Measurements from ENCODE around the gene ARHGAP26. TPM values are rescaled to one million over a fixed set of nuclear protein-coding genes. Genes with fewer than 3 reads are reported as not detected.

ARHGAP26 gene
- total and polyA plus RNA-seq, 2 of the 4 experiments (the other 2 are of a cell fraction): 0.54 to 0.56 TPM

DNA sequence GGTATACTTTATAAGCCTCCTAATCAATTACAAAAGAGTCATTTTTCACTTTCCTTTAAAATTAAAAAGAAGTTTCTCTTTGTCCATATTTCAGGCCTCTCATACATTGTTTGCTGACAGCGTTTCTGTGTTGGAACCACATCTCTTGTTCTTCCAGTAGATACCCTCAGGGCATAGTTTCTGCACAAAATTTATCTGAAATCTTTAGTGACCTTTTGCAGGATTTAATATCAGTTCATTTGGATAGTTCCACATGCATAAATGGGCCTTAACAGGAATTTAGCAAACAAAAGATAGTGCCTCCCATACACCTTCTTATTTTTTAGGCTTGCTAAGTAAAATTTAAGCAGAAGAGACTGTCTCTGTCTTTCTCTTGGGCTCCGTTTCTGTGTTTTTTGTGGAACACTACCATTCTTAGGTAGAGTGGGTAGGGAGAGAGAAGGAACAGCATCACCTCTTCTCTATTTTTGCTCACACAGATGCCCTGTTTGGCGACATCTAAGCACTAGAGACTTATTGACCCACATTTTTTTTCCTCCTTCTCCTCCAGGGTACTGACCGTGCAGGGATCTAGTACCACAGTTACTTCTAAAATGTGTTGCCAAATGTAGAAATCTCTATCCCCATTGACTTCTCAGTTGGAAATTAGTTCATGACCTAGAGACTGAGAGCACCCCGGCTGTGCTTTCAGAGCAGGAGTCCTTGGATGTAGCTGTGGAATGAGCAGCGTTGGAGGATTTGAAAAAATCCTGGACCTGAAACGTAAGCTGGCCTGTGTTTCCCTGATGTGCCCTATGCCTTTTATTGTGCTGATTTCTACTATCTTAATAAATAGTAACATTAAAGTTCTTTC is 22.1 kb downstream of the ARHGAP26 start:
- BruUV-seq (replicated peaks): no TSS peak
- Histone ChIP-seq H2BK5ac (ENCODE audit: low read depth, low read length, poor library complexity, severe bottlenecking) (no peak overlapping the region), H4K5ac (ENCODE audit: low read depth, low read length) (no peak overlapping the region), H2AFZ (replicated peaks; ENCODE audit: low read length, poor library complexity) (no peak overlapping the region), H2BK20ac (ENCODE audit: low read depth, low read length) (no peak overlapping the region), H3K4ac (ENCODE audit: low read depth, low read length) (no peak overlapping the region), H3K23ac (ENCODE audit: low read depth, low read length) (no peak overlapping the region), H4K20me1 (ENCODE audit: insufficient read depth, low read length) (no peaks in the 10 kb centered on the region), H3K14ac (replicated peaks; ENCODE audit: low read depth, low read length) (no peak overlapping the region), H4K91ac (ENCODE audit: insufficient read depth, low read depth, low read length) (no peak overlapping the region), H3K27me3 (ENCODE audit: control insufficient read depth, insufficient read depth, low read length) (peaks cover 29% of the 10 kb centered on the region), H3K9me3 (ENCODE audit: control insufficient read depth, insufficient read depth, low read length) (no peaks in the 10 kb centered on the region), H2AK9ac (replicated peaks; ENCODE audit: low read depth, low read length, poor library complexity) (no peak overlapping the region), H4K8ac (ENCODE audit: low read depth in 2 of 2, low read length in 2 of 2) (no peak overlapping the region), H3K27ac (ENCODE audit: insufficient read depth, low read length) (no peak overlapping the region), H3K9me1 (ENCODE audit: insufficient read depth, low read length) (no peaks in the 10 kb centered on the region; the same call in 1 of the 2 replicates), H3K4me1 (ENCODE audit: control insufficient read depth, insufficient read depth, low read length) (no peaks in the 10 kb centered on the region), H3K79me1 (ENCODE audit: low read depth in 1 of 2, low read length in 2 of 2) (no peaks in the 10 kb centered on the region), H3K9ac (ENCODE audit: low read depth, low read length) (no peak overlapping the region), H3K18ac (ENCODE audit: low read depth, low read length) (no peak overlapping the region), H2BK120ac (ENCODE audit: low read depth, low read length) (no peak overlapping the region), H2BK15ac (ENCODE audit: low read depth, low read length) (no peak overlapping the region), H3K4me2 (ENCODE audit: low read depth, low read length) (no peak overlapping the region), H3K4me3 (ENCODE audit: insufficient read depth, low read depth, low read length) (no peak overlapping the region), H3K36me3 (ENCODE audit: control insufficient read depth, insufficient read depth, low read length) (no peaks in the 10 kb centered on the region), H3K56ac (ENCODE audit: extremely low read depth, insufficient read depth, low read length) (no peak overlapping the region), H2AK5ac (ENCODE audit: low read depth, low read length) (no peak overlapping the region)
- CTCF ChIA-PET: interaction anchor here (1.2 kb wide), 1 partner anchor 16 kb away, joined by 3 read pairs; no protein-coding TSS in a partner anchor
- ATAC-seq (ENCODE audit: low read depth) (no peak), DNase-seq (no peak)
- WGBS, 2 experiments (ENCODE audit: extremely low coverage in 2 of 2, insufficient read length in 1 of 2): no CpG with 5 or more reads among the region's 7 CpGs
- POLR2A ChIA-PET (ENCODE audit: unreplicated experiment): no interaction called here
- intact Hi-C loops (cut with micrococcal nuclease) (no loop called here), dilution Hi-C loops (cut with HindIII; ENCODE audit: low sequenced_read_pairs, unreplicated experiment) (no loop called here), in situ Hi-C loops (cut with MboI; ENCODE audit: low sequenced_read_pairs) (no loop called here)
- TF ChIP-seq FOS (IDR thresholded peaks at IDR 0.05; ENCODE audit: low read depth, low read length) (no peak), SMC3 (IDR thresholded peaks at IDR 0.05; ENCODE audit: low read depth, low read length) (no peak), BHLHE40 (IDR thresholded peaks at IDR 0.05; ENCODE audit: low read depth, low read length) (no peak), MAZ (IDR thresholded peaks at IDR 0.05; ENCODE audit: borderline replicate concordance, low read depth, low read length) (no peak), NFE2L2 (IDR thresholded peaks at IDR 0.05; ENCODE audit: low read depth, low read length) (no peak), MAFK (IDR thresholded peaks at IDR 0.05; ENCODE audit: low read depth, low read length) (no peak), POLR2A (IDR thresholded peaks at IDR 0.05; ENCODE audit: low read depth, low read length) (no peak), RAD21 (IDR thresholded peaks at IDR 0.05; ENCODE audit: low read length) (no peak), RCOR1 (IDR thresholded peaks at IDR 0.05; ENCODE audit: insufficient replicate concordance, low read length) (no peak), MXI1 (IDR thresholded peaks at IDR 0.05; ENCODE audit: borderline replicate concordance, low read depth, low read length) (no peak), RFX5 (IDR thresholded peaks at IDR 0.05; ENCODE audit: low read depth, low read length) (no peak), CEBPB (IDR thresholded peaks at IDR 0.05; ENCODE audit: low read depth, low read length) (no peak)
- TF ChIP-seq, protein P1, sequence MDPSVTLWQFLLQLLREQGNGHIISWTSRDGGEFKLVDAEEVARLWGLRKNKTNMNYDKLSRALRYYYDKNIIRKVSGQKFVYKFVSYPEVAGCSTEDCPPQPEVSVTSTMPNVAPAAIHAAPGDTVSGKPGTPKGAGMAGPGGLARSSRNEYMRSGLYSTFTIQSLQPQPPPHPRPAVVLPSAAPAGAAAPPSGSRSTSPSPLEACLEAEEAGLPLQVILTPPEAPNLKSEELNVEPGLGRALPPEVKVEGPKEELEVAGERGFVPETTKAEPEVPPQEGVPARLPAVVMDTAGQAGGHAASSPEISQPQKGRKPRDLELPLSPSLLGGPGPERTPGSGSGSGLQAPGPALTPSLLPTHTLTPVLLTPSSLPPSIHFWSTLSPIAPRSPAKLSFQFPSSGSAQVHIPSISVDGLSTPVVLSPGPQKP (IDR thresholded peaks at IDR 0.05; ENCODE audit: borderline replicate concordance, low read depth, low read length): no peak
- TF ChIP-seq, protein P2, sequence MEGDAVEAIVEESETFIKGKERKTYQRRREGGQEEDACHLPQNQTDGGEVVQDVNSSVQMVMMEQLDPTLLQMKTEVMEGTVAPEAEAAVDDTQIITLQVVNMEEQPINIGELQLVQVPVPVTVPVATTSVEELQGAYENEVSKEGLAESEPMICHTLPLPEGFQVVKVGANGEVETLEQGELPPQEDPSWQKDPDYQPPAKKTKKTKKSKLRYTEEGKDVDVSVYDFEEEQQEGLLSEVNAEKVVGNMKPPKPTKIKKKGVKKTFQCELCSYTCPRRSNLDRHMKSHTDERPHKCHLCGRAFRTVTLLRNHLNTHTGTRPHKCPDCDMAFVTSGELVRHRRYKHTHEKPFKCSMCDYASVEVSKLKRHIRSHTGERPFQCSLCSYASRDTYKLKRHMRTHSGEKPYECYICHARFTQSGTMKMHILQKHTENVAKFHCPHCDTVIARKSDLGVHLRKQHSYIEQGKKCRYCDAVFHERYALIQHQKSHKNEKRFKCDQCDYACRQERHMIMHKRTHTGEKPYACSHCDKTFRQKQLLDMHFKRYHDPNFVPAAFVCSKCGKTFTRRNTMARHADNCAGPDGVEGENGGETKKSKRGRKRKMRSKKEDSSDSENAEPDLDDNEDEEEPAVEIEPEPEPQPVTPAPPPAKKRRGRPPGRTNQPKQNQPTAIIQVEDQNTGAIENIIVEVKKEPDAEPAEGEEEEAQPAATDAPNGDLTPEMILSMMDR (conservative IDR thresholded peaks at IDR 0.05; ENCODE audit: low read depth, low read length): no peak
- TF ChIP-seq, protein P3, sequence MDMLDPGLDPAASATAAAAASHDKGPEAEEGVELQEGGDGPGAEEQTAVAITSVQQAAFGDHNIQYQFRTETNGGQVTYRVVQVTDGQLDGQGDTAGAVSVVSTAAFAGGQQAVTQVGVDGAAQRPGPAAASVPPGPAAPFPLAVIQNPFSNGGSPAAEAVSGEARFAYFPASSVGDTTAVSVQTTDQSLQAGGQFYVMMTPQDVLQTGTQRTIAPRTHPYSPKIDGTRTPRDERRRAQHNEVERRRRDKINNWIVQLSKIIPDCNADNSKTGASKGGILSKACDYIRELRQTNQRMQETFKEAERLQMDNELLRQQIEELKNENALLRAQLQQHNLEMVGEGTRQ (IDR thresholded peaks at IDR 0.05; ENCODE audit: low read depth, low read length): no peak
